ENCODE data around the gene ANP32E.

The ANP32E gene

GRCh38 chr1:150235852-150236613 is at the start of gene ANP32E:
TSS of gene ANP32E (minus strand) at chr1:150236112. CDS start at chr1:150235786, 326 bp downstream.
- DNase-seq (ENCODE audit: low read depth, low spot score) = peak; percentile 99

GRCh38 chr1:150283260-150283659 is 47.3 kb upstream of the ANP32E start:
- DNase-seq (ENCODE audit: low read depth, low spot score) = no peak

- no peak for DNase-seq (ENCODE audit: low read depth, low spot score)
Observed at GRCh38 chr1:150282558-150282958, 46.6 kb upstream of the ANP32E start.

- peak; percentile 94 for DNase-seq (ENCODE audit: low read depth, low spot score)
Observed at GRCh38 chr1:150281758-150282557, 46.0 kb upstream of the ANP32E start, which contains the start of gene CIART. TSS of gene CIART (plus strand) at chr1:150282554. CDS start at chr1:150283268, 714 bp downstream.

DNA sequence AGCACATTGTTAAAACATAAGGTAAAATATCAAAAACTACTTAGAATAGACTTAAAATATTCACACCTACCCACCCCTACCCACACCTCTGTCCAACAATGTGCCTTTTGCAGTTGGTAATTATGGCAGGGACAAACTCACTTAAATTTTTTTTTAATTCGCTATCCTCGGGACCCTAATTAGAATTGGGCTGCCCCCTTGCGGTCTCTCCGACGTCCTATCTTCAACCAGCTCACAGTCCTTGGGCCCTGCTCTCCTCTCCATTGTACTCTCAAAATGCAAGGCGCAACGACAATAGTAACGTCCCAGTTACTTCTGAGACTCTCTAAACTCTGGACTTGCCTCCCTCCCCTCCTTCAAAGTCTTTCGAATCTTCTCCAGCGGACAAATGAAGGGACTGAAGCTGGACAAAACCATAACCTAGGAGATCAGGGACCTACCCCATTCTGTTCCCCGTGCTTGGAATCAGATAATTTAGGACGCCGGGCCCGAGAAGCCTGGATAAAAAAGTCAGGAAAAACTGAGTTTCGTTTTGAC is 45.4 kb upstream of the ANP32E start:
- DNase-seq (ENCODE audit: low read depth, low spot score) = peak; percentile 76

DNA sequence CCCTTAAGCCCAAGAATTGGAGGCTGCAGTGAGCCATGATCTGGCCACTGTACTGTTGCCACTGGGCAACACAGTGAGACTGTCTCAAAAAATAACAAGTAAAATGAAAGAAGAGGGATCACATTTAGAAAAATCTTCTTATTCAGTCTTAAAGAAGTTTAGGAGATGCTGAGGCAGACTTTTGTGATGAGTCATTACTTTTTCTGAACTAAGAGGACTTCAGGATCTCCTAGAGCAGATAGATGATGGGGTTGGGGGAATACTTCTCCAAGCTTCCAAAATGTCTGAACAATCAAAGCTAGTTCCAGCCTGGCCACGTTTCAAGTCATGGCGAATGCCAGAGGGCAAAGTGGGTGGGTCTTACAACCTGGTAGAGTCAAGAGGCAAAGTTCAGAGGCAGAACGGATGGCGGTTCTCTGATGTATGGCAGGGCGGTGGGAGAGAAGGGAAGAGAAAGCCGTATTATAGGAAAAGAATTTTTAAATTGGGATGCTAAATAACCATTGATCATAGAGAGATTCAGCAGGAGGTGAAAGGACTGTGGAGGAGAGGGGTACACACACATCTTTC is 44.3 kb upstream of the ANP32E start:
- peak; percentile 39 for DNase-seq (ENCODE audit: low read depth, low spot score)

GRCh38 chr1:150273311-150273710 is 37.4 kb upstream of the ANP32E start:
- no peak for DNase-seq (ENCODE audit: low read depth, low spot score)

GRCh38 chr1:150271291-150271959 is 35.5 kb upstream of the ANP32E start:
- DNase-seq (ENCODE audit: low read depth, low spot score) = no peak

DNA sequence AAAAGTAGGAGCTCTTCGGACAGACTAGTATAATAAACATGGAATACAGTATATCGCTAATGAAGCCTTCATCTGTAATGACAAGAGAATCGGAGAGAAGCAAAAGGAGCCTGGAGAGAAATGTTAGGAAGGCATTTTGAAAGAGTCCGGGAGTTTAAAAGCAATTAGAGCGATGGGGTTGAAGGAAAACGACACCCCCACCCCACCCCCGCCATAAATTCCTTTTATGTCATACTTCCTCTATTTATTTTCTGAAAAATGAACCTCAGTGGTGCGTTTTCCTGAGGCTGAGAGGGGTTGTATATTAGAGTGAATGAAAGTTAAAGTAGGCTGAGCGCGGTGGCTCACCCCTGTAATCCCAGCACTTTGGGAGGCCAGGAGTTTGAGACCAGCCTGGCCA is 33.5 kb upstream of the ANP32E start:
- DNase-seq (ENCODE audit: low read depth, low spot score) = no peak

DNA sequence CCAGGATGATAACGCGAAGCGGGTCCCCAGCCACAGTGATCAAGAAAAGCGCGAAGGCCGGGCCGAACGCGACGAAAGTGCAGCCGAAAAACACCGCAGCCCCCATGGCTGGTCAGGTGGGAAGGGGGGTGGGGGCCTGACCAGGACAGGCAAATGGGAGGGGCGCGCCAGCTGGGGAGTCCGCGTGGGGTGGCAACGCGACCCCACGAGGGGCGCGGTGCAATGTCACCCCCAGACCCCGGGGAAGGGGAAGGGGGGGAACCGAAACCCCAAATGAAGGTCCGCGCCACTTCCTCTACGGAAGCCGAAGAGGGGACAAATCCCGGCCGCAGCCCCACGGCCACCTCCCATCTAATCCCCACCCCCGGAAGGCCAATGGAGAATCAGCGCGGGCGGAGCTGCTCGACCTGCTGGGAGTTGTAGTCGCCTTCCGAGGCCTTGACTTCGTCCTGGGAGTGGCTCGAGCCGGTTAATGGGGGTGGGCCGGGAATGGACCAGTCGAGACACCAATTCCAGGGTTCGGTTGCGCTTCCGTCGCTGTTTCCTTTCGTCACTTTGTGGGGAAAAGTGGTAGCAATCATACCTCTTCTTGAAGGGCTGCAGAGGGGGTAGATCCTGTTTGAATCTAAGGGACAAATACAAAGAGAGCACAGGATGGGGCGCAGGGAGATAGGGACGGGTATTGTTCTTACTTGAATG is 32.9 kb upstream of the ANP32E start, which contains the start of gene APH1A:
TSS of gene APH1A (minus strand) at position 312 of the 699 bp plus-strand sequence. CDS start at position 106, 206 bp downstream.
- peak; percentile 96 for DNase-seq (ENCODE audit: low read depth, low spot score)

DNA sequence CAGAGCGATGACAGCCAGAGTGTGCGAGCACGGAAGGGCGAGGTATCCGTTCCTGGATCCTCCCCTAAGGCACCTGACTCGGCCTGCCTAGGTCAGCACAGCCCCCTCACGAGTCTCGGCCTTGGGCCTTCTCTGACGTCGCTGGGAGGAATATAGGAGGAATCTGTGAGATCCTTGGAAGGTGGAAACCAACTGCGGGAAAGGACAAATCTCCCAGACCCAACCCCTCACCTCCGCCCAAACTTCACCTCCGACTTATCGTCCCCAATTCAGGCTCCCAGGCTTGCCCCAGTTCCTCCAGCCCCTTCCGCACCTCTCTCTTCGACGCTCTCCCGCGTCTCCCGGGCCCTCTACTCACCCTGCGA is 32.4 kb upstream of the ANP32E start:
- DNase-seq (ENCODE audit: low read depth, low spot score) = peak; percentile 45

- DNase-seq (ENCODE audit: low read depth, low spot score) = no peak
Observed at GRCh38 chr1:150267896-150268295, 32.0 kb upstream of the ANP32E start.

GRCh38 chr1:150263549-150263948 is 27.6 kb upstream of the ANP32E start:
- DNase-seq (ENCODE audit: low read depth, low spot score) = no peak

- DNase-seq (ENCODE audit: low read depth, low spot score) = no peak
Observed at GRCh38 chr1:150262388-150263320, 26.7 kb upstream of the ANP32E start.

GRCh38 chr1:150261367-150261766 is 25.5 kb upstream of the ANP32E start:
- no peak for DNase-seq (ENCODE audit: low read depth, low spot score)

DNA sequence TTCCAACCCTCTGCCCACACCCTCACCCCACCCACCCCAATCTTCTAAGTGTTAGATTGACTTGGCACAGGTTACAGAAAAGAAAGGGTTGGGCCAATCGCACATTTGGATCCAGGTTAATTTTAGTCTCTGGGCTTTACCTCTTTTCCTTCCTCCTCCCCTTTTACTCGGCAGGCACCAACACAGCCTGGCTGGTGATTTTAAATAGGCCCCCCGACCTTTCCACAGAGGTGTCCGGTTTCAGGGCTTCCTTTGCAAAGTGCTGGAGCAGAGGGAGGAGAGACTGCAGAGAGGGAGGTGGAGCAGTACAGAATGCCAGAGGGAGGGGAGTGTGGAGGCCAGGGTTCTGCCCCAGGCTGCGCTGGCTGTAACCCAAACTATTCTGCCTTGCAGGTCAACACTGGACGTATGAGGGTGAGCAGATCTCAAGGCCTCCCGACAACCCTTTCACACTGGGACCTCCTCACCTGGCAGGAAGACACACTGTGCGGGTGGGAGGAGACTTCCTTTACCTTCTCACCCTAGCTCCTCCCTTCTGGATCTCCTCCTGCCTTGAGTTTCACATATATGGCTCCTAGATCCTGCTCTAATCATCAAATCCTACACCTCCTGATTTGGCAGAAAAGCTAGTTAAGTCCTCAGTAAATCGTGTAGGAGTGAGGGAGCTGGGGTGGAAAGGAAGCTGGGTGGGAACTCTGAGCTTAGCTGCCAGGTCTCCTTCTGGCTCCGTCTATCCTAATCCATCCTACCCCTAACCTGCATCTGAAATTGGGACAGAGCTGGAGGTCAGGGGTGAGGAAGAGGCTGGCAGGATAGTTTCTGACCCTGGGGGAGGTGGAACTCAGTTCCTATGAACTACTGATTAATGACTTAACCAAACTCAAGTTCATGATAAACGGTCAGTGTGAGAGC is 24.1 kb upstream of the ANP32E start:
- peak; percentile 95 for DNase-seq (ENCODE audit: low read depth, low spot score)

- DNase-seq (ENCODE audit: low read depth, low spot score) = no peak
Observed at GRCh38 chr1:150259217-150259616, 23.3 kb upstream of the ANP32E start.

All from ELF-1 (cell line).